HUES64 (cell line): Measurements from ENCODE around the gene CPLX3. TPM values are rescaled to one million over a fixed set of nuclear protein-coding genes. Genes with fewer than 3 reads are reported as not detected.

Experiments
- H3K27ac ChIP-seq: 2 replicates; pipeline ENCODE4 v1.7.0; 2013; ENCODE audit warnings: low read depth, low read length, inconsistent platforms
- H3K27me3 ChIP-seq: 2 replicates; pipeline ENCODE4 v1.6.1; 2013; ENCODE audit warnings: mild to moderate bottlenecking, low read length; ENCODE audit not compliant: insufficient read depth
- H3K36me3 ChIP-seq: 2 replicates; pipeline ENCODE4 v1.6.1; 2013; ENCODE audit warnings: mild to moderate bottlenecking, low read length; ENCODE audit not compliant: insufficient read depth
- H3K4me1 ChIP-seq: 2 replicates; pipeline ENCODE4 v1.6.1; 2013; ENCODE audit warnings: mild to moderate bottlenecking, low read length, moderate library complexity; ENCODE audit not compliant: insufficient read depth
- H3K4me3 ChIP-seq: 2 replicates; pipeline ENCODE4 v1.5.1; 2013; ENCODE audit warnings: mild to moderate bottlenecking, low read length, moderate library complexity
- H3K9ac ChIP-seq: 2 replicates; pipeline ENCODE4 v1.6.1; 2013; ENCODE audit warnings: mild to moderate bottlenecking, low read depth, low read length
- H3K9me3 ChIP-seq: 2 replicates; pipeline ENCODE4 v1.6.1; 2013; ENCODE audit warnings: low read depth, low read length; ENCODE audit not compliant: insufficient read depth
- WGBS: fragments of 150-250, 120-280 bp; methylation state at CpG from one replicate; pipeline ENCODE4 v1.1.7; 2013; ENCODE audit warnings: missing lambda C conversion rate; 5-methylcytosine and 5-hydroxymethylcytosine counted together
- polyA plus RNA-seq, 2 experiments: library from polyadenylated mRNA; stranded (reverse); fragments of 50-300 nt; gene quantifications; one replicate each; pipeline ENCODE4 v1.2.3, GENCODE V29; 2013

CPLX3 gene, protein sequence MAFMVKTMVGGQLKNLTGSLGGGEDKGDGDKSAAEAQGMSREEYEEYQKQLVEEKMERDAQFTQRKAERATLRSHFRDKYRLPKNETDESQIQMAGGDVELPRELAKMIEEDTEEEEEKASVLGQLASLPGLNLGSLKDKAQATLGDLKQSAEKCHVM
- polyA plus RNA-seq (2013, experiment 1 of 2) = not detected
- polyA plus RNA-seq (2013, experiment 2 of 2) = 0.19 TPM

DNA sequence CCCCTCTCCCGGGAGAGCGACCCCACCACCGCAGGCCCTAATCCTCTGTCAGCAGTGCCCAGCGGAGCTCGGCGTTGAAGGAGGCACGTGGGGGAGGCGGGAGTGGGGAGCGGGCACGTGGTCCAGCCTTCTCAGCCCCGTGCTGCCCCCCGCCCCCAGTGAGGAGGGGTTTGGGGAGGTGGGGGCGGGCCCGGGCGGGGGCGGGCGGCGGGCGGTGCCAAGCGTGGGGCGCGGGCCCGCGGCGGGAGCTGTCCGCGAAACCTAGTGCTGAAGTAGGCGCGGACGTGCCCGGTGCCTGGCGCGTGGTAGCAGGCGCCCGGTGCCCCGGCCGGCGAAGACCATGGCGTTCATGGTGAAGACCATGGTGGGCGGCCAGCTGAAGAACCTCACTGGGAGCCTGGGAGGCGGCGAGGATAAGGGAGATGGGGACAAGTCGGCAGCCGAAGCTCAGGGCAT lies at the start of gene CPLX3:
CPLX3 (plus strand) TSS at position 264 of the 456 bp plus-strand sequence; CDS start at position 341, 77 bp downstream.
- Histone ChIP-seq H3K36me3 (no peaks in the 10 kb centered on the region), H3K27ac (no peak within 1 kb of the TSS), H3K9ac (no peak within 1 kb of the TSS), H3K4me1 (peaks cover 14% of the 10 kb centered on the region; the same call in 1 of the 2 replicates), H3K4me3 (peak within 1 kb of the TSS; percentile 30; the same call in 1 of the 2 replicates), H3K27me3 (peaks cover 42% of the 10 kb centered on the region), H3K9me3 (no peaks in the 10 kb centered on the region)
- 9% methylated on average over 34 of the region's 44 CpGs for WGBS

DNA sequence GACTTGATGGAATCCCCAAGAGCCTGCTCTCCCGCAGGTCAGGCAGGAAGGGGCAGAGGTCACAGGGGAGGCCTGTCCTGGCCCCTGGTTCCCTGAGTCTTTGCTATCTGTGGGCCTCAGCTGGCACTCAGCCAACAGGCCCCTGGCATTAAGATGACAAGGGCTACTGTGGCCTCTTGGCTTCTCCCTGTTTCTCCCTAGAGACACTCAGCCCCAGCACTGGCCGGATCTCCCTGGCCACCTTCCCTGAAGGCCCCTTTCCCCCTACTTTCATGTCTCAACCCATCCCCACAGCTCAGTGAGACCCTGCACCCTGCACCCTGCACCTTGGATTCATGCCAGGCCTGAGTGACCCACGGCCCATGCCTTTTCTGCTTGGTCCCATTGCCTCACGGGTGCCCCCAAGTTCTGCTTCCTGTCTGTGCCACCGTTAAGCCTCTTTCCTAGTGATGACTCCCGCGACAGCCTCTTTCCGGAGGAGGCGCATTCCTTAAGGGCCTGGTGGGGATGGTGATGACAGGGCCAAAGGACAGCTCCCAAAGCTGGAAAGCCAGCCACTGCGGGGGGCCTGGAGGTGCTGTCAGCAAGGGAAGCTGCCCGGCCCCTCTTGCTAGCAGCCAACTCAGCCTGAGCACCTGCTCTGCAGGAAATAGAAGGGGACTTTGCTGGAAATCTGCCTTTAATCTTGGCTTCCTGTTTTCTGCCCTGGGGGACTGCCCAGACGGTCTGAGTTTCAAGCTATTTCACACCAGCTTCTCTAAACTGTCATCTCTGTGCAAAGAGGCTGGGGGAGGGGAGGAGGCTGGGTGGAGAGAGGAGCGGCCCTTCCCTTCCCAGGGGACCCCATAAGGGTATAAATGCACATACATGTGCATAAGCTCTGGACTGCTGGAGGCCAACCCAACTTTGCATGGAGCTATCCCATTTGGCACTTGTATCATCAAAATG lies 49.3 kb upstream of the CPLX3 start:
- no peak overlapping the region for H3K27ac ChIP-seq
- H3K27me3 ChIP-seq = peaks cover 18% of the 10 kb centered on the region
- no peak overlapping the region for H3K9ac ChIP-seq
- peaks cover 37% of the 10 kb centered on the region for H3K4me1 ChIP-seq
- no peak overlapping the region for H3K4me3 ChIP-seq
- 30% methylated on average over 13 of the region's 13 CpGs for WGBS
- H3K36me3 ChIP-seq = no peaks in the 10 kb centered on the region
- H3K9me3 ChIP-seq = no peaks in the 10 kb centered on the region

DNA sequence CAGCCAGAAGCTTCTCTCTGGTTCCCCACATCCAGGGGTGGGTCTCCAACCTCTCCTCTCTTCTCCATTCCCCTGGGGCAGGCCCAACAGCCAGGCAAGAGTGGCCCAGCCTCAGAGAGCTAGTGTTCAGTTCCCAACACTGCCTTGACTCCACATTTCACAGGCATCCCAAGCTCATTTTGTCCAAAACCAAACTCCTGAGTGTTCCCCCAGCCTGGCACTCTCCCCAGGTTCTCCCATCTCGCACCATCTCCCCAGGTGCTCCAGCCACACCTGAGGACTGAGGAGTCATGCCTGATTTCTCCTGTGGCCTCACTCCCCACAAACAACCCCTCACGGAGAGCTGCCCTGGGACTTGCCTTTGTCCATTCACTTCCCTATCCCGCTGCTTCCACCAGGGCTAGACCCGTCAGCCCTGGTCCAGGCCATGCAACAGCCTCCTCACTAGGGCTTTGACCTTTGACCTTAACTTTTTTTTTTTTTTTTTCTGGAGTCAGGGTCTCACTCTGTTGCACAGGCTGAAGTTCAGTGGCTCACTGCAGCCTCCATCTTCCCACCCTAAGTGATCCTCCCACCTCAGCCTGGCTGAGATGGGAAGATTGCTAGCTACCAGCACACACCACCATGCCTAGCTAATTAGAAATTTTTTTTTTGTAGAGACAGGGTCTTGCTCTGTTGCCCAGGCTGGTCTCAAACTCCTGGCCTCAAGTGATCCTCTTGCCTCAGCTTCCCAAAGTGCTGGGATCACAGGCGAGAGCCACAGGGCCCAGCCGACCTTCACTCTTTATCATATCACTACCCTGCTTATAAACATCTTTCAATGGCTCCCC lies 48.4 kb upstream of the CPLX3 start:
- Histone ChIP-seq H3K27ac (no peak overlapping the region), H3K9me3 (no peaks in the 10 kb centered on the region), H3K9ac (no peak overlapping the region), H3K36me3 (no peaks in the 10 kb centered on the region), H3K4me1 (peaks cover 35% of the 10 kb centered on the region), H3K4me3 (no peak overlapping the region), H3K27me3 (peaks cover 22% of the 10 kb centered on the region)
- WGBS = 80% methylated on average over 6 of the region's 6 CpGs

DNA sequence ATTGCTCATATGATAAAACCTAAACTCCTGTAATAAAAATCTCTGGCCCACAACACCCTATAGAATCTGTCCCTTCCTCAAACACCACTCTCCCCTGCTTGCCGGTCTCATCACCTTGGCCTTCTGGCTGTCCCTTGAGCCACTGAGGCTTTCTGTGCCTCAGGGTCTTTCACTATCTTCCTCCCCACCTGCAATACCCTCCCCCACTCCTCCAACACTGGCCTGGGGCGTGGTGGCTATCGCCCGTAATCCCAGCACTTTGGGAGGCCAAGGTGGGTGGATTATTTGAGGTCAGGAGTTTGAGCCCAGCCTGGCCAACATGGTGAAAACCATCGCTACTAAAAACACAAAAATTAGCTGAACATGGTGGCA lies 47.8 kb upstream of the CPLX3 start:
- Histone ChIP-seq H3K36me3 (no peaks in the 10 kb centered on the region), H3K9ac (no peak overlapping the region), H3K27me3 (peaks cover 22% of the 10 kb centered on the region), H3K27ac (no peak overlapping the region), H3K9me3 (no peaks in the 10 kb centered on the region), H3K4me3 (no peak overlapping the region), H3K4me1 (peaks cover 34% of the 10 kb centered on the region)
- WGBS = 83% methylated on average over 4 of the region's 5 CpGs

DNA sequence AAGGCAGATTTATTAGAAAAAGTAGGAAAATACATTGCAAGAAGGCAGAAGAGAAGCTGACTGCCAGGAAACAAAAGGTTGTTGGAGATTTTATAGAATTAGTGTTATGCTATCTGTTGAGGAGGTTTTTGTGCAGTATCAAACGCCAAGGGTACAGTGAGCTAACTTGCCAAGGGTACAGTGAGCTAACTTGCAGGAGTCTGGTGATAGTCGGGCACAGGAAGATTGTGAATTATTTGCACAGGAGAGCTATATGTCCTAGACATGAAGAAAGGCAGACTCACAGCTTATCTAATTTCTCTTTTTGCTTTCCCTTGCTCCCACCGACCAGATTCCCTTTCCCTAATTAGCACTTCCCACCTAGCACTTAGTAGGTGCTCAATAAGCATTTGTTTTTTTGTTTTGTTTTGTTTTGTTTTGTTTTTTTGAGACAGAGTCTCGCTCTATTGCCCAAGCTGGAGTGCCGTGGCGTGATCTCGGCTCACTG lies 47.2 kb upstream of the CPLX3 start:
- Histone ChIP-seq H3K4me3 (no peak overlapping the region), H3K36me3 (no peaks in the 10 kb centered on the region), H3K9ac (no peak overlapping the region), H3K27me3 (peaks cover 22% of the 10 kb centered on the region), H3K9me3 (no peaks in the 10 kb centered on the region), H3K27ac (no peak overlapping the region), H3K4me1 (peaks cover 30% of the 10 kb centered on the region; the same call in 1 of the 2 replicates)
- WGBS = 93% methylated on average over 7 of the region's 7 CpGs

DNA sequence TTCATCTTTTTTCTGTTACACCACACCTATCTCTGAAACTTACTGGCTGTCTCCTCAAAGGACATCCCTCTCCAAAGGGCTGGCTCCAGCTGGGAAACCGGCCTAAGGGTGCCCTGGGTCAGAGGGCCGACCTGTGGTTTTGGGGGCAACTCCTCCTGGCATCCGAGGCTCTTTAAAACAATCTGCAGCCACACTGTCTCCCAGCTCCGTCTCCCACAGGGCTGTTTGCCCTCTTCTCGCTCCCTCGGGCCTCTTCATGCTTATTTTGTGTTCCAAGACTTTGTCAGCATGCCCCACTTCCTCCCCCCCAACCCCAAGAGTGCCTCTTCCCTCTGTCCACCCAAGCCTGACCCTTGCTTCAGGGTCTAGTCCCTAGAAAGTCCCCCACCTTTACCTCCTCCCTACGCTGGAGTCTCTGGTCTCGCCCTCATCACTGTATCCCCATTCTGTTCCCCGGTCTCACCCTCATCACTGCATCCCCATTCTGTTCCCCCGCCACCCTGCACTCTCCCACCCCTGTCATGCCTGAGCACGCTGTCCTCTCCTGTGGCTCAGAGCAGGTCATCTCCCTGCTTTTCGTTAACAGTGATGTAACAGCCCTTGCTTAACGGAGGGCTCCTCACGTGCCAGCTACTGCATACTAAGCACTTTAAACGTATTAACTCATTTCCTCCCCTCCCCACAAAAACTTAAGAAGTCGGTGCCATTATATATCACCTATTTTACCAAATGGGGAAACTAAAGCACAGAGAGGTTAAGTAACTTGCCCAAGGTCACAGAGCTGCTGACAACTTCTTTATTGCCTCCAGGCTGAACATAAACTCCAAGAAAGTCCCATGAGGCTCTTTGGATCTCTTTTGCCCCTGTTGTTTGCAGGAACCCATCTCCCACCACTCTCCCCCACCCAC lies 45.6 kb upstream of the CPLX3 start:
- H3K4me1 ChIP-seq = peaks cover 30% of the 10 kb centered on the region; the same call in 1 of the 2 replicates
- H3K9me3 ChIP-seq = no peaks in the 10 kb centered on the region
- WGBS = 65% methylated on average over 16 of the region's 16 CpGs
- H3K27ac ChIP-seq = no peak overlapping the region
- peaks cover 22% of the 10 kb centered on the region for H3K27me3 ChIP-seq
- H3K4me3 ChIP-seq = peak overlapping the region; percentile 82
- H3K9ac ChIP-seq = no peak overlapping the region
- no peaks in the 10 kb centered on the region for H3K36me3 ChIP-seq

DNA sequence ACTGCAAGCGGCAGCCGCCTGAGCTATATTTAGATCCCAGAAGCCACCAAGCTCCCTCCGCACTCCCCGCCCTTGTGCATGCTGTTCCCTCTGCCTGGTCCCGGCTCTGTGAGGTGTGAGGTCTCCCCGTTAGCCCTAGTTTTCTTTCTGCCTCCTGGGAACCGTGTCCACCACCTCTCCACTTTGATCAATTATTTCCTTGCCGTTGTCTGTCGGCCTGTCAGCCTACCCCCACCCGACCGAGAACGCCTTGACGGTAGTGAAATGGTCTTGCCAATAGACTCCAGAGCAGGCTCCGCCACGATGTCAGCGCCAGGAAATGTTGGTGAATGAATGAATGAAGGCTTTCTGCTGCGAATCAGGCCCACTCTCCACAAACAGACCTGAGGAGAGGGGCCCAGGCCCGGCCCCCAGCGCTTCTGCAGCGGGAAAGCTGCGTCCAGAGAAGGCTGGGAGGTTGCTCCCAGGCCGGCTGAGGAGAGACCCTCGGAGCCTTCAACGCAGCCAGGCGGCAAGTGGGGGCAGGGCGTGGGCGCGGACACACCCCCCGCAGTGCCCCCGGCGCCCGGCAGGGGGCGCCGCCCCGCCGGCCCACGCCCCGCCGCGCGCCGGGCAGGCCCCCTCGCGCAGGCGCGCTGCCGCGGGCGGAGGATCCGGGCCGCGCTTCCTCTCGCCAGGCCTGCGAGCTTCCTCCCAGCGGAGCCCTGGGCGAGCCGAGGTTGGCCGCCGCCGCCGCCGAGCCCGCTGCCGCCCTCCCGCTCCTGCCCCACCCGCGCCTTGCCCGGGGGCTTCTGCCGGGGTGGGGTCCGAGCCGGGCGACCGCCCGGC lies 44.8 kb upstream of the CPLX3 start, which contains the start of gene CSK:
CSK (plus strand) TSS at position 650 of the 828 bp plus-strand sequence. CDS start 16,218 bp downstream, outside the sequence.
- Histone ChIP-seq H3K27me3 (peaks cover 22% of the 10 kb centered on the region), H3K9ac (peak within 1 kb of the TSS; percentile 75), H3K36me3 (no peaks in the 10 kb centered on the region), H3K4me1 (peaks cover 29% of the 10 kb centered on the region; the same call in 1 of the 2 replicates), H3K9me3 (no peaks in the 10 kb centered on the region), H3K4me3 (peak within 1 kb of the TSS; percentile 82), H3K27ac (no peak within 1 kb of the TSS; the same call in 1 of the 2 replicates)
- 2% methylated on average over 74 of the region's 74 CpGs for WGBS

DNA sequence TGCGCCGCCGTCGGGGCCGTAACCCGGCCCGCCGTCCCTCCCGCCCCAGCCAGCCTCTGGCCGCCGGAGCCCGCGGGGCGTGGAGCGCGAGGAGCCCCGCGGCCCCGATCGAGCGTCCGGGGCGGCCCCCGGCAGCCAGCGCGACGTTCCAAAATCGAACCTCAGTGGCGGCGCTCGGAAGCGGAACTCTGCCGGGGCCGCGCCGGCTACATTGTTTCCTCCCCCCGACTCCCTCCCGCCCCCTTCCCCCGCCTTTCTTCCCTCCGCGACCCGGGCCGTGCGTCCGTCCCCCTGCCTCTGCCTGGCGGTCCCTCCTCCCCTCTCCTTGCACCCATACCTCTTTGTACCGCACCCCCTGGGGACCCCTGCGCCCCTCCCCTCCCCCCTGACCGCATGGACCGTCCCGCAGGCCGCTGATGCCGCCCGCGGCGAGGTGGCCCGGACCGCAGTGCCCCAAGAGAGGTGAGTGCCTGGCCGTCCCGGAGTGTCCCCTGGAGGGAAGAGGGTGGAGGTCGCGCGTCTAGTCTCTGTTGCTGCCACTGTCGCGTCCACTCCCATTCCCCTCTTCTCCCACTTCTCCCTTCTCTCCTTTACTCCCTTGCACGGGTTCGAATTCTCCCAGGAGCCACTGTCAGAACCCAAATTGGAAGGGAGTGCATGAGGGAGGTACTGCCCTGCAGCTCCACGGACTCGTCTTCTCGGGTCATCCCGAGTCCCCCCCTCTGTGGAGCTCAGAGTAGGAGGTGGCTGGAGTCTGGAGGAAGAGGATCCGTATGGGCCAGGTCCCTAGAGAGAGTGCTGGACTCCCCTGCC lies 44.0 kb upstream of the CPLX3 start:
- no peak overlapping the region; the same call in 1 of the 2 replicates for H3K27ac ChIP-seq
- no peaks in the 10 kb centered on the region for H3K36me3 ChIP-seq
- H3K9ac ChIP-seq = peak overlapping the region; percentile 75
- WGBS = under 1% methylated on average over 60 of the region's 72 CpGs
- peak overlapping the region; percentile 82 for H3K4me3 ChIP-seq
- H3K9me3 ChIP-seq = no peaks in the 10 kb centered on the region
- peaks cover 22% of the 10 kb centered on the region for H3K27me3 ChIP-seq
- peaks cover 23% of the 10 kb centered on the region; the same call in 1 of the 2 replicates for H3K4me1 ChIP-seq
